ENCODE data around the gene COG8.
A peak's percentile ranks its signal among the peaks of the same experiment; 100 is the strongest.

COG8 gene

DNA sequence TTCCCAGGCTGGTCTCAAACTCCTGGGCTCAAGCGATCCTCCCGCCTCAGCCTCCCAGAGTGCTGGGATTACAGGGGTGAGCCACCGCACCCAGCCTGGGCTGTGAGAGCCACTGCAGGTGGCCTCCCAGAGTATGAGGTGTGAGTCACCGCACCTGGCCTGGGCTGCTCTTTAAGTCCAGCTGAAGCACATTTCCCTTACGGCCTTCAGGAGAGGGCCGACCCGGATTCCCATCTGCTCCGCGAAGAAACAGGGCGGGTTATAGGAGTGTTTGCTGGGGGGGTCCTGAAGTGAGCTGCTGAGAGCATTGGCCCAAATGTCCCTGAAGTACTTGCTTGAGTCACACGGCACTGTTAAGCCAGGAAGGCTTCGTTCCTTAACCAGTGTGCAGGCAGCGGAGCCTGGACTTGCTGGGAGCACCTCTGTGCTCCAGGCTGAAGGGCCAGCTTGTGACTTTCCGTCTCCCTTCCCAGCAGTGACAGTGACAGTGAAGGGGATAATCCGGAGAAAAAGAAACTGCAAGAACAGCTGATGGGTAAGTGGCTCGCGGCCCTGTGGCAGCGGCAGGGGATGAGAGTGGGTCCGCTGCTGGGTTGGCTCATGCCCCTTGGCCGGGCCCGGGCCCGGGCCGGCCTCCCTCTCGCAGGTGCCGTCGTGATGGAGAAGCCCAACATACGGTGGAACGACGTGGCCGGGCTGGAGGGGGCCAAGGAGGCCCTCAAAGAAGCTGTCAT, 21.0 kb downstream of the COG8 start:
- no peak overlapping the region for H3K27ac ChIP-seq (ENCODE audit: low read length)
- H3K27me3 ChIP-seq (ENCODE audit: low read depth, low read length): no peaks in the 10 kb centered on the region
- H3K4me1 ChIP-seq (ENCODE audit: control insufficient read depth in 1 of 2, insufficient read depth in 2 of 2, low read length in 2 of 2): no peaks in the 10 kb centered on the region
- peaks cover 65 to 76% of the 10 kb centered on the region in 2 donors for H3K36me3 ChIP-seq (ENCODE audit: control insufficient read depth in 1 of 2, insufficient read depth in 2 of 2, low read length in 2 of 2)
- H3K9me3 ChIP-seq (ENCODE audit: control insufficient read depth in 1 of 2, low read length in 2 of 2): no peaks in the 10 kb centered on the region
- no peak overlapping the region for H3K4me3 ChIP-seq (ENCODE audit: low read depth in 1 of 2, low read length in 2 of 2)

DNA sequence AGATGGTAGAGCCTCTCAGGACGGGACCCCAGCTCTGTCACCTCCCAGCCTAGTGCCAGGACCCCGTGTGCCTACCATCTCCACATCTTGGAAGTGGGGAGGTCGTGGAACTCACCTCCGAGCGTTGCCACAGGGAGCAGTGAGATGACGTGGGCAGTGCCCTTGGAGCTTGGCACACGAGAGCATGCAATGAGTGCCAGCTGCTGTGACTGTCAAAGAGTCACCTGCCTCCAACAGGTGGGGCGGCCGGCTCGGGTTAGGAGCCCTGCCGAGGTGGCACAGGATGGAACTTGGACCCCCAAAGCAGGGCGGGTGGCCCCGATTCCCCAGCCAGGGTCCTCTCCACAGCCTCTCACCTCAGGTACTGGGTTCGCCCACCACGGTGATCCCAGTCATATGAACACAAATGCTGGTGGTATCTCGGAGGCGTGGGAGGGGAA, 22.7 kb downstream of the COG8 start:
- Histone ChIP-seq H3K27ac (ENCODE audit: low read length) (no peak overlapping the region), H3K4me1 (ENCODE audit: control insufficient read depth in 1 of 2, insufficient read depth in 2 of 2, low read length in 2 of 2) (peaks cover 0 to 9% of the 10 kb centered on the region in 2 donors)

GRCh38 chr16:69315486-69316311, 23.7 kb downstream of the COG8 start:
- no peak overlapping the region for H3K4me3 ChIP-seq (ENCODE audit: low read depth in 1 of 2, low read length in 2 of 2)
- peaks cover 42 to 50% of the 10 kb centered on the region in 2 donors for H3K36me3 ChIP-seq (ENCODE audit: control insufficient read depth in 1 of 2, insufficient read depth in 2 of 2, low read length in 2 of 2)
- peaks cover 0 to 9% of the 10 kb centered on the region in 2 donors for H3K4me1 ChIP-seq (ENCODE audit: control insufficient read depth in 1 of 2, insufficient read depth in 2 of 2, low read length in 2 of 2)
- no peaks in the 10 kb centered on the region for H3K9me3 ChIP-seq (ENCODE audit: control insufficient read depth in 1 of 2, low read length in 2 of 2)
- H3K27me3 ChIP-seq (ENCODE audit: low read depth, low read length): no peaks in the 10 kb centered on the region
- H3K27ac ChIP-seq (ENCODE audit: low read length): no peak overlapping the region

More for the DNA sequence above, 22.7 kb downstream of the COG8 start:
- Histone ChIP-seq H3K36me3 (ENCODE audit: control insufficient read depth in 1 of 2, insufficient read depth in 2 of 2, low read length in 2 of 2) (peaks cover 50 to 59% of the 10 kb centered on the region in 2 donors), H3K4me3 (ENCODE audit: low read depth in 1 of 2, low read length in 2 of 2) (no peak overlapping the region), H3K27me3 (ENCODE audit: low read depth, low read length) (no peaks in the 10 kb centered on the region), H3K9me3 (ENCODE audit: control insufficient read depth in 1 of 2, low read length in 2 of 2) (no peaks in the 10 kb centered on the region)

DNA sequence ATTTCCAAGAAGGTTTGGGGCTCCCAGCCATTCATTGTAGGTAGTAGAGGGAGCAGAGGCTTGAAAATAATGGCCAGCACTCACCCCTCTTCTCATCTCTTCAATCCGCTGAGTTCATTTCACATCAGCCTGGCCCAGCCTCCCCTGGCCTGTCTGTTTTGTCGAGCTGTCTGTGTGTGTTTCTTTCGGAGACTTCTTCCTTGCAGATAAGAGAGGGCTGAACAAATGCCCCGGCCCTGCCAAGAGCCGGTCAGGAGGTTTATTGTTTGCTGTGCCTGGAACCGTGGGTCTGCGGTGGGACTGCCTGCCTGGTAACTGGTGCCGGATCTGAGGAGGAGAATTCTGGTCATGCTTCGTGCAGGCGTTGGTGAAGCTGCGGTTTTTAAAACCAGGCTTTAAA, 24.8 kb downstream of the COG8 start:
- H3K4me3 ChIP-seq (ENCODE audit: low read depth in 1 of 2, low read length in 2 of 2): no peak overlapping the region
- no peak overlapping the region for H3K27ac ChIP-seq (ENCODE audit: low read length)
- no peaks in the 10 kb centered on the region for H3K9me3 ChIP-seq (ENCODE audit: control insufficient read depth in 1 of 2, low read length in 2 of 2)
- no peaks in the 10 kb centered on the region for H3K27me3 ChIP-seq (ENCODE audit: low read depth, low read length)
- H3K4me1 ChIP-seq (ENCODE audit: control insufficient read depth in 1 of 2, insufficient read depth in 2 of 2, low read length in 2 of 2): peaks cover 0 to 9% of the 10 kb centered on the region in 2 donors
- peaks cover 31 to 38% of the 10 kb centered on the region in 2 donors for H3K36me3 ChIP-seq (ENCODE audit: control insufficient read depth in 1 of 2, insufficient read depth in 2 of 2, low read length in 2 of 2)

GRCh38 chr16:69313469-69313868, 25.9 kb downstream of the COG8 start:
- H3K27me3 ChIP-seq (ENCODE audit: low read depth, low read length): no peaks in the 10 kb centered on the region
- no peak overlapping the region for H3K27ac ChIP-seq (ENCODE audit: low read length)
- peaks cover 0 to 9% of the 10 kb centered on the region in 2 donors for H3K4me1 ChIP-seq (ENCODE audit: control insufficient read depth in 1 of 2, insufficient read depth in 2 of 2, low read length in 2 of 2)
- H3K9me3 ChIP-seq (ENCODE audit: control insufficient read depth in 1 of 2, low read length in 2 of 2): no peaks in the 10 kb centered on the region
- H3K36me3 ChIP-seq (ENCODE audit: control insufficient read depth in 1 of 2, insufficient read depth in 2 of 2, low read length in 2 of 2): peaks cover 21 to 27% of the 10 kb centered on the region in 2 donors
- H3K4me3 ChIP-seq (ENCODE audit: low read depth in 1 of 2, low read length in 2 of 2): no peak overlapping the region

DNA sequence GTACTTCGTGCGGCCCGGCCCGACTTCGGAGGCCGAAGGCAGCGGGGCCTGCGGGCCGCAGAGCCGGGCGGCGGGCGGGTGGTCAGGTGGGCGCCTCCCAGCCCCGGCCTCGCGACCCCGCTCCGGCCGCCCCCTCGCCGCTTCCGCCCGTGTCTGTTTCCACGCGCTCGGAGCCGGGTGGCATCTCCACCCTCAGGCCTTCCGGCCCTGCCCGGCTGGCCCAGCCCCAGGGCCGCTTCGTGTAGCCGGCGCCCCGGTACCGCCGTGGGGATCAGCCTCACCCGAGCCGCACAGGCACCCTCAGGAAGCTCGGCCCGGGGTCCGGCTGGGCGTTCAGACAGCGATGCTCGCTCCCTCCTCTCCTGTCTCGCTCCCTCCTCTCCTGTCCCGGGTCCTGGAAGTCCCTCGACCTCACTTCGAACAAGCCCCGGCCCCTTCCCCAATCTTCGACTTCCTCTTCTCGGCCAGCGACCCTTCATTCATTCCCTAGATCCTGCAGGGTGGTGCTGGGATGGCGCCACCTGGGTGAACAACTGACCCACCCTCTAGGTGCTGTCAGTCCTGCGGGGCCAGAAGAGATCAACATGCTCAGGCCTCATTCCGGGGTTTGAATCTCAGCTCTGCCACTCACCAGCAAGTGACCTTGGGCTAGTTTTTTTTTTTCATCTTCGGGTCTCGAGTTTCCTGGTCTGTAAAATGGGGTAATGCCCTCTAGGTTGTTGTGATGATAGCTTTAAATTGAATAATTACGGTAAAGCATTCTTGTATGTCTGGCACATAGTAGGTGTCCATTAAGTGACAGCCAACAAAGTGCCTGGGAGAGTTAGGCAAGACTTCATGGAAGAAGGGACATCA, 27.6 kb downstream of the COG8 start:
- Histone ChIP-seq H3K9me3 (ENCODE audit: control insufficient read depth in 1 of 2, low read length in 2 of 2) (no peaks in the 10 kb centered on the region), H3K27me3 (ENCODE audit: low read depth, low read length) (no peaks in the 10 kb centered on the region), H3K4me3 (ENCODE audit: low read depth in 1 of 2, low read length in 2 of 2) (peak overlapping the region; percentile 86 to 90), H3K27ac (ENCODE audit: low read length) (peak overlapping the region; percentile 51), H3K36me3 (ENCODE audit: control insufficient read depth in 1 of 2, insufficient read depth in 2 of 2, low read length in 2 of 2) (peaks cover 14 to 15% of the 10 kb centered on the region in 2 donors), H3K4me1 (ENCODE audit: control insufficient read depth in 1 of 2, insufficient read depth in 2 of 2, low read length in 2 of 2) (peaks cover 0 to 9% of the 10 kb centered on the region in 2 donors)

DNA sequence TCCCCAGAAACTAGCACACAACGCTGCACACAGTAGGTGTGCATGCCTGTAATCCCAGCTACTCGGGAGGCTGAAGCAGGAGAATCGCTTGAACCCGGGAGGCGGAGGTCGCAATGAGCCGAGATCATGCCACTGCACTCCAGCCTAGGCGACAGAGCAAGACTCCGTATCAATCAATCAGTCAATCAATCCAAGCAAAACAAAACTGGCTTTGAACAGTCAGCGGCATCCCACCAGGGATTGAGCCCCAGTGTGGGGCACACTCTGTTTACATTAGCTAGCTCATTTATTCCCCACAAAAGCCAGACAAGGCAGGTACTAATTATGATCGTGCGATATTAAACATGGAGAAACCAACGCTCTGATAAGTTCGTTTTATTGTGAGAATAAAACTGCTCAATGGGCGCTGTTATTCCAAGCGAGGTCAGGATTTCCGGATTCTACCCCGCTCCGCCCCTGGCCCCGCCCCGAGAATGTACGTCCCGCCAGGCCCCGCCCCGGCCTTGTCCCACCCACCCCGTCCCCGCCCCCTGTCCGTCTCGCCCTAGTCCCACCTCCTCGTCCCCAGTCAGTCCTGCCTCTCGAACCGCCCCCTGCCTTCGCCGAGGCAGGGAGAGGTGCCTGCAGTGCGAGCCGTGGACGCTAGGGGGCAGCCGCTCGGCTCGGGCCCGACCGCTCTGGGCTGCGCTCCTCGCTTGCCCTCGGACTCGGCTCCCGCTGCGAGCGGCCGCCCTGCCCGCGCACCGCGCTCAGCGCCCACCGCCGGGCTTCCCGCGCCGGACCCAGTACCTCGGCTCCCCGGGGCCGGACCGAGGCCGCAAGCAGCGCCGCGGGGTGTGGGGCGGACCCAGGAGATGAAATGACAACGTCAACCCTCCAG, 28.5 kb downstream of the COG8 start, which contains the start of gene VPS4A:
Gene VPS4A, plus strand, starts transcription at position 698 of the 880 bp plus-strand sequence. Its CDS starts 162 bp downstream, at position 860.
- H3K9me3 ChIP-seq (ENCODE audit: control insufficient read depth in 1 of 2, low read length in 2 of 2): no peaks in the 10 kb centered on the region
- peak within 1 kb of the TSS; percentile 86 to 90 for H3K4me3 ChIP-seq (ENCODE audit: low read depth in 1 of 2, low read length in 2 of 2)
- peak within 1 kb of the TSS; percentile 82 for H3K27ac ChIP-seq (ENCODE audit: low read length)
- H3K4me1 ChIP-seq (ENCODE audit: control insufficient read depth in 1 of 2, insufficient read depth in 2 of 2, low read length in 2 of 2): peaks cover 0 to 9% of the 10 kb centered on the region in 2 donors
- H3K36me3 ChIP-seq (ENCODE audit: control insufficient read depth in 1 of 2, insufficient read depth in 2 of 2, low read length in 2 of 2): peaks cover 7% of the 10 kb centered on the region in 2 donors
- no peaks in the 10 kb centered on the region for H3K27me3 ChIP-seq (ENCODE audit: low read depth, low read length)

- Histone ChIP-seq H3K27ac (ENCODE audit: low read length) (no peak overlapping the region), H3K27me3 (ENCODE audit: low read depth, low read length) (no peaks in the 10 kb centered on the region), H3K9me3 (ENCODE audit: control insufficient read depth in 1 of 2, low read length in 2 of 2) (no peaks in the 10 kb centered on the region), H3K4me1 (ENCODE audit: control insufficient read depth in 1 of 2, insufficient read depth in 2 of 2, low read length in 2 of 2) (peaks cover 0 to 9% of the 10 kb centered on the region in 2 donors), H3K4me3 (ENCODE audit: low read depth in 1 of 2, low read length in 2 of 2) (no peak overlapping the region), H3K36me3 (ENCODE audit: control insufficient read depth in 1 of 2, insufficient read depth in 2 of 2, low read length in 2 of 2) (no peaks in the 10 kb centered on the region)
Measured at GRCh38 chr16:69309316-69309715, 30.0 kb downstream of the COG8 start.

- H3K4me3 ChIP-seq (ENCODE audit: low read depth in 1 of 2, low read length in 2 of 2): no peak overlapping the region
- H3K4me1 ChIP-seq (ENCODE audit: control insufficient read depth in 1 of 2, insufficient read depth in 2 of 2, low read length in 2 of 2): peaks cover 0 to 9% of the 10 kb centered on the region in 2 donors
- no peaks in the 10 kb centered on the region for H3K9me3 ChIP-seq (ENCODE audit: control insufficient read depth in 1 of 2, low read length in 2 of 2)
- peaks cover 0 to 10% of the 10 kb centered on the region in 2 donors for H3K36me3 ChIP-seq (ENCODE audit: control insufficient read depth in 1 of 2, insufficient read depth in 2 of 2, low read length in 2 of 2)
- H3K27ac ChIP-seq (ENCODE audit: low read length): no peak overlapping the region
- no peaks in the 10 kb centered on the region for H3K27me3 ChIP-seq (ENCODE audit: low read depth, low read length)
Measured at GRCh38 chr16:69307856-69308255, 31.5 kb downstream of the COG8 start.

DNA sequence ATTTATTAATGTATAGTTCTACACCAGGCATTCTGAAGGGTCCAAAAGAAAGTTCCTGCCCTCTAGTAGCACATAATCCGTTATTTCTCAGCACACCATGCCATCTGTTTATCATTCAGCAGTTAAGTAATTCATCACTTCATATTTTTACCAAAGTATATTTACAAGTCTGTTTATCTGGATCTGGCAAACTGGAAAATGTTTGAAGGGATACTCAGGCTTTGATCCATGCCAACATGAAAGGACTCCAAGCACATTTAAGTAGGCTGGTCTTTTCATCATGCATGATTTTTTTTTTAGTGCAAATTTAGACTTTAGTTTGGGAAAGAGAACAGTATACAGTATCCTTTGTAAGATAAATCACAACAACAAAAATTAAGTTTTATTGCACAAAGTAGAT, 32.3 kb downstream of the COG8 start:
- H3K9me3 ChIP-seq (ENCODE audit: control insufficient read depth in 1 of 2, low read length in 2 of 2): no peaks in the 10 kb centered on the region
- no peak overlapping the region for H3K4me3 ChIP-seq (ENCODE audit: low read depth in 1 of 2, low read length in 2 of 2)
- H3K27me3 ChIP-seq (ENCODE audit: low read depth, low read length): no peaks in the 10 kb centered on the region
- H3K4me1 ChIP-seq (ENCODE audit: control insufficient read depth in 1 of 2, insufficient read depth in 2 of 2, low read length in 2 of 2): peaks cover 0 to 2% of the 10 kb centered on the region in 2 donors
- no peak overlapping the region for H3K27ac ChIP-seq (ENCODE audit: low read length)
- peaks cover 0 to 13% of the 10 kb centered on the region in 2 donors for H3K36me3 ChIP-seq (ENCODE audit: control insufficient read depth in 1 of 2, insufficient read depth in 2 of 2, low read length in 2 of 2)
